HG02938 (cell line): Measurements from ENCODE around the gene ZHX3.

Experiments
- ATAC-seq: cut with Tn5 transposase; IDR thresholded peaks from one replicate; pipeline ENCODE4 v1.9.1; 2021; ENCODE audit warnings: mild to moderate bottlenecking, moderate library complexity; ENCODE audit not compliant: unreplicated experiment

ZHX3 gene

DNA sequence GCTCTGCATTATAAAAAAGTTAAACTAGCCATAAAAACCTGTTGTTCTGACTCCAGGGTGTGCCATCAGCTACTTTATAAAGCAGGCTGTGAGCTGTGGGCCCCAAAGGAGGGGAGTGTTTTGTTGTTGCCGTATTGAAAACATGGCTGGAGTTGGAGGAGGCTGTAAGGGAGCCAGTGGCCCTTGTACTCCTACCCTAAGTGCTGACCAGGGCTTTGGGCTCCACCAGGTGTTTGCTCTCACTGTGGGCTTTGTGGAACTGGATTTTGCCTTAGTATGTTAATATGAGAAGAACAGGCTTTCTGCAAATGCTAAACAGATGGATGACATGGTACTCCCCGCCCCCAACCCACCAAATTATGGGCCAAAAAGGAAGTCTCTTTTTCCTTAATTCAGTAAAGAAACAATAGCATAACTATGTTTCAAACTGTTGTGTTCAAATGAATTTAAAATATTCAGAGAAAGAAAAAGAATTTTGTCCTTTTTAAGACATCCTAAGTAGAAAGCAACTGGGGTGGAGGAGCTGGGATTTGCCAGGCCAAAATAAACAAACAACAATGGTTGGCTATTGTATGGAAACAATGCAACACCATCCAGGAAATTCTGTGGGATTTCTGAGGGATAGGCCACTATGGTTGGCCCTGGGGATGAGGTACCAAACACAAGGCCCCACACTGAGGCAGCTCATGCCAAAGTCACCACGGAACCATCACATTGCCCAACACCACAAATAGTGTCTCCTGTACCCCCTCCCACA is 116.9 kb downstream of the ZHX3 start:
- no peak for ATAC-seq

DNA sequence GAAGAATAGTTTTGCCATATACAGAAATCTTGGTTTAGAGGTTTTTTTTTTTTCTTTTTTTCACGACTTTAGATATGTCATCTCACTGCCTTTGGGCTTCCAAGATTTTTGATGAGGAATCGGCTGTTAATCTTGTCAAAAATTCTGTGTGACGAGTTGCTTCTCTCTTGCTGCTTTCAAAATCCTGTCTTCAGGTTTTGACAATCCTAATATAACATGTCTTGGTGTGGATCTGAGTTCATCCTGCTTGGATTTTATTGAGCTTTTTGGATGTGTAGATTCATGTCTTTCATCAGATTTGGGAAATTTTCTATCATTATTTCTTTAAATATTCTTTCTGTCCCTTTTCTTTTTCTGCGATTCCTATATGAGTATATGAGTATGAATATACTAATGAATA is 119.1 kb downstream of the ZHX3 start:
- no peak for ATAC-seq

DNA sequence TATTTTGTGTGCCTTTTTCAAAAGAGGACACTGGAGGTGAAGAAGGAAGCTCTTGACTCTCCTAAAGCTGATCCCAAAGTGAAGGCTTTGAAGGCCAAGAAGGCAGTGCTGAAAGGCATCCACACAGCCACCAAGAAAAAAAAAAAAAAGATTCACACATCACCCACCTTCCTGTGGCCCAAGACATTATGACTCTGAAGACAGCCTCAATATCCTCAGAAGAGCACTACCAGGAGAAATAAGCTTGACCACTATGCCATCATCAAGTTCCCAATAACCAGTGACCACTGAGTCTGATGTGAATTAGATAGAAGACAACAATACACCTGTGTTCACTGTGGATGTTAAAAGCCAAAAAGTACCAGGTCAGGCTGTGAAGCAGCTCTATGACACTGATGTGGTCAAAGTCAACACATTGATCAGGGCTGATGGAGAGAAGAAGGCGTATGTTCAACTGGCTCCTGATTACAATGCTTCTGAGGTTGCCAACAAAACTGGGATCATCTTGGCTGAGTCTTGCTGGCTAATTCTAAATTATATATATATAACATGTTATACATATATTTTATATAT is 120.8 kb downstream of the ZHX3 start:
- no peak for ATAC-seq

DNA sequence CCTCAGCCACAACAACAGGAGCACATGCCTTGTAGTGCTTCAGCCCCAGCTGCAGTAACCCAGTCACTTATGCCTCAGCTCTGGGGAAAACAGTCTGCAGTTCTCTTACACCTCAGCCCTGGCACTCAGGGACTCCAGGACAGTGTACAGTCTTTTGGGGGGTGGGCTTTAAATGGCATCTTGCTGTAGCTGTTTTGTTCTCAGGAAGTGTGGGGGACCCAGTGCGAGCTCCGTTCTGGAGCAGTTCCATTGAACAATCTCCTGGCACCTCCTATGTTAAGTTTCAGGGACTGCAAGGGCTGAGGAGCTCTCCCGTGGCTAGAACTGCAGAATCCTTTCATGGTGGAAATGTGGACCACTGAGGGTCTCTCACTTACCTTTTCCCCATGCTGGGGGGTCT is 125.0 kb downstream of the ZHX3 start:
- no peak for ATAC-seq

DNA sequence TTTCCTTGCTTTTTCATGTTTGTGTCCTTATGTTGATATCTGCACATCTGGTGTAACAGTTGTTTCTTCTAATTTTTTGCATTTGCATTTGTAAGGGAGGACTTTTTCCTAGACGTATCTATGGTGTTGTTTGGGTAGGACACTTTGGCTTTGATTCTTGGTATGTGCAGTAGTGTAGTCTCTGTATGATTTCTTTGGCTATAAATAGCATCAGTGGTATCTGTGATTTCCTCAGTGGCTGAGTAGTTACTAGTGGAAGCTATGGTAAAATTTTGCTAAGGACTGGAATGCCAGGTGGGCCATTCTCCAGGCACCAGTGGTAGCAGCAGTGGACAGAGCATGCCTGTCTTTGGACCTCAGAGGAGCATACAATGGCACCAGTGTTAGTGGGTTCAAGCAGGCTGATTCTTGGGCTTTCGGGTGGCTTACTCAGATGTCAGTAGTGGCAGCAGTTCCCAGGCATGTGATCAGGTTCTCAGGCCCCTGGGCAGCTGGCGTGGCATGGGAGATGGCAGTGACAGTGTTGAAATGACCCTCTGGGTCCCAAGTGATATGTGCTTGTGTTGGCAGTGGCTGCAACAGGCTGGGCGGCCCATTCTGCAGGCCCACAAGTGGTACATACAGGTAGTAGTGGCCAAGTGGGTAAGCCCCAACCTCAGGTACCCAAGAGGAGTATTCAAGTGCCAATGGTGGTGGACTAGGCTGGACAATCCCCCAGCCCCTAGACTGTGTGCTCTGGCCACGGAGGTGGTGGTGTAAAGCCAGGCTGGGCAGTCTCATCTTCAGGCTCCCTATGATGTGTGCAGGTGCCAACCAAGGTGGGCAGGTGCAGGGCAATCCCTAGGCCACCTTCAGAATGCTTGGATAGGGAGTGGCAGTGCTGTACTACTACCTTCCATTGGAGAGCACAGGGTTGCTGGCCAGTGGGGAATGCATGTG is 125.7 kb downstream of the ZHX3 start:
- ATAC-seq: no peak

DNA sequence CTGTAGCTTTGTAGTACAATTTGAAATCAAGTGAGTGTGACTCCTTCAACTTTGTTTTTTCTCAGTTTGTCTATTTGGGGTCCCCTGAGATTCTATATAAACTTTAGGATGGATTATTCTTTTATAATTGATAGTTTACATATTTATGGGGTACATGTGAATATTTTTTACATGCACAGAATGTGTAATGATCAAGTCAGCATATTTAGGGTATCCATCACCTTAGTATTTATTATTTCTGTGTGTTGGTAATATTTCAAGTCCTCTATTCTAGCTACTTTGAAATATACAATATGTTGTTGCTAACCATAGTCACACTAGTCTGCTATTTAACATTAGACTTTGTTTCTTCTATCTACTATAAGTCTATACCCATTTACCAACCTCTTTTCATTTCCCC is 129.9 kb downstream of the ZHX3 start:
- ATAC-seq: no peak

DNA sequence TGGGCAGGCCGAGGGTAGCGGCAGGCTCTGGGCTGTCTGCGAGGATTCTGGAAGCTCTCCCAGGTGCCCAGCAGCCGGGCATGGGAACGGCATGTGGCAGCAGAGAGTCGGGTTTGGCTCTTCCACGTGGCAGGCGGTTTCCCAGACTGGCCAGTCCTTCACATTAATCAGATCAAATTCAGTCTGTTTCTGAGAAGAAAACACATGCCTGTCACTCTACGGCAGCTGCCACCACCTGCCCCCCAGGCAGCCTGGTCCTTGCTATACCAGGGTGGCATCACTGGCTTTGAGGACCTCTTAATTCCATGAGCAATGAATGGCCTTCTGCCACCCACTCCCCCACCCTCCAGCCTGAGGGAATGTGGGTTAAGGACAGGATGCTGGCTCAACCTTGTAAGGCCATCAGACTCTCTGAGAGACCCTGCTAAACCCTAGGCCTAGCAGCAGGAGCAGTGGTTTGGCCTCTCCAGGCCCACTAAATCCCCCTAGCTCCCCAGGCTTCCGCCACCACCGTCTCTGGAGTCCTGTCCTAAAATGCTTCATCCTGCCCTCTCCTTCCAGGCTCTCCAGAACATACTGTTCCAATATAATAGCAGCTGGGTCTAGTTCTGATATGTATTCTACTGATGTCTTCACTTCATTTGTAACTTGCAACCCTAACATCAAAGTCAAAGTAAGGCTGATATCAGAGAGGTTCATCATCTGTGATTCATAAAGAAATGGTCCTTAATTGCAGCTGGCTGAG is 132.3 kb downstream of the ZHX3 start:
- no peak for ATAC-seq

DNA sequence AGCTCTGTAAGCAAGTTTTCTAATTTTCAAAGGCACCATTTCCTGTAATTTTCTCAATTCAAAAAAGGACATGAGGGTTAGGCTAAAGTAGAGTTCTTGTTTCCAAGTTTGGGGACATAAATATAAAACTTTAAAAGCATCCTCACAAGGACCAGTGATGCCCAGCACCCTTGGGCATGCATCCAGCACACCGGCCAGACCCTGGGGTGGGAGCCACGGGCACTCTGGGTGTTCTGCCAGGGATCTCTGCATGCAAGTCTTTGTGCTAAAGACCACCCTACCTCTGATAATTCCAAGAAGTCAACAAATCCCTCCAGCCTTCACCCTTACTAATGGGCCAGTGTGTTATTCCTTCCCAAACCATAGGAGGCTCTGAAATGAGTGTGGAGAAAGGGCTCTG is 133.7 kb downstream of the ZHX3 start:
- no peak for ATAC-seq

DNA sequence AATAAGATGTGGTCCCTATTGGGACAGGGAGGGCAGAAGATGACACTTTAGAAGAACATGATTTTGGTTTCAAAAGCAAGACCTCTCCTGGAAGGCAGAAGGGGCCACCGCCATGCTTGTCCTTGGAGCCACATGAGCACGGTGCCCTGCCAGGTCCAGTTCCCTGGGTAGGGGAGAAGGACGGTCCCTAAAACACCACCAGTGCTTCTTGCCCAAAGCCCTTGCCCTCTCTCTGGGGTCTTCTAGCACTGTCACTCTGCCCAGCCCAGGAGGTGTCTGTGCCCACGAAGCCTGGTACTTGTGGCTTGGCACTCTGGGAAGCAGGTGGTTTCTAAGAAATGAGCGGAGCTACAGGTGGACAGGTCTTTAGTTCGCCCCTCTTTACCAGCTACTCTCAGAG is 134.1 kb downstream of the ZHX3 start:
- ATAC-seq: no peak

DNA sequence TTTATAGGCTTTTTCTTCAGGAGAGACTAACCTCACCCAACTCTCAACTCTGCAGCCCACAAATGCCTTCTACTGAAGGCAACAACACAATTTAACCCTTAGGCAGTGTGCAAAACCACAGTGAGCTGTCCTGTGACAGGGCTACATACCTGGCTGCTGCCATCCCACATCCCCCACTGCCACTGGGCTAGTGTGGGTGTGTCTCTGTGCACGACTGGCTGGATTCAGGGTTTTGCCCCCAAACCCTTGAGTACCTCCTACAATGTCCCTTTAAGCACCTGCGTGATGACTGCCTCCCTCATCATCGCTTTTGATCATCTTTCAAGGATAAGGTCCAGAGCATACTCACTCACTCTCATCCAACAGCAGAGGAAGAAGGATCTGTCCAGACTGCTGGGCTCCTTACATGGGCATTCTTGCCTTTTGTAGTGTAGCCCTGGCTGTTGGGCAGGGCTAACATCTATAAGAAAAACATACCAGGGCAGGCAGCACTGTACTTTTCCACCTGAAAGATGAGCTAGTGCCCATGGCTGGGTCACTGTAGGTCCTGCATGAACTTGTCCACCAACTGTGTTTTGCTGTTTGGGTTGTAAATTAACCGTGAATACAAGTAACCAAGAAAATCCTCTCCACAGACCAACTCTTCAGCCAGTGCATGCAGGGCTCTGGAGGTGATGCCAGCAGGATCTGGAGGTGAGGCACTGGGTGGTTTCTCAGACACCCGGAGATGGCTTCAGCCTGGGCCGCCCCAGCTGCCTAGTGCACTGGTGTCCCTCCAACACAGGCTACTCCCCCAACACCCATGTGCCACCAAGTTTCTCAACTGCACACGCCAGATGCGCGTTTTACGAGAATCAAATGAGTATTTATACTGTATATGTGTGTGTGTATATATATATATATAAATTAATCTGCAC is 135.0 kb downstream of the ZHX3 start:
- no peak for ATAC-seq

DNA sequence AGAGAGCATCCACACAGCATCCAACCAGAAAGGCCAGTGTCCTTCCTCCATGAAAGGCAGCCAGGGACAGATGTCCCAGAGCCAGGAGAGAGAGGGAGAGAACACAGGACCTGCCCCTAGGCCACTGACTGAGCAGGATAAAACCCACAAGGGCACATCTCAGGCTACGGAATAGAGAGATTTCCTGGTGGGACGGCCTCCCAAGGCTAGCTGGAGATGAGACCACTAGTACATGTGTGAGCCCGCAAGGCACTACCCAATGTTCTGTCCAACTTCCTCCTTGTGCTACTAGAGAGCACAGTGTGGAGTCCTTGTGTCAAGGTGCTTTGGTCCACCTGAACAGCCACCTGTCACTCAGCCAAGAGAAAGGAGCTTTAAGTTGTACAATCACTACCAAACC is 136.0 kb downstream of the ZHX3 start:
- ATAC-seq: no peak

DNA sequence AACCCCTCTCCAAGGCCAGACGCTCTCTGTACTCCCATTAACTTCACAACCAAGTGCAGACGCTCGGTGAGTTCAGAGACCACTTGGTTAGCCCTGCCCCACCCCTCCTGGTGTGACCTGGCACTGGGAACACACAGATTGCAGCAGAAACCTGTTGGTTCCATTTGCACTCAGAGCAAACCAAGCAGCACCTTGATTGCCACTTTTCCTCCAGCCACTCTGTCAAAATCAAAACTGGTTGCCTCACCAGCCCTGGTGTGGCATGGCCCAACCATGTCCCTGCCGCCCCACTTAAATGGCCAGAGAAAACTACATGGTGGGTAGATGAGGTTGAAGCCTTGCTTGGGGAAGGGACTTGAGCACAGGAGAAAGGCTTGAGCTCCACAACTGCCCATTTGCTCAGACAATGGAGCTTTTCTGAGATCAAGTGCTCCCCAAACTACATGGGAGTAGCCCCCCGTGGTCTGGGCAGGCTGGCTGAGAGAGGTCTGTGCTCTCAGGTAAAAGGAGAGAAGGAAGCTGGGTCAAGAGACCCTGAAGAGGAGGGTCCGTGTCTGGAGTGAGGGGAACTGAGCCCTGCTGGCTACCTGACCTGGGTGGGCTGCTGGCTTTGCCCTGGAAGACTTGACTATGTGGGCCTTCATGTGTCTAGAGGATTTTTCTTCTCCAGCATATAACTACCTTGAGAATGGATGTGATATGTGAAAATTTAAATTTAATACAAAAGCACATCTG is 136.8 kb downstream of the ZHX3 start:
- ATAC-seq: no peak

DNA sequence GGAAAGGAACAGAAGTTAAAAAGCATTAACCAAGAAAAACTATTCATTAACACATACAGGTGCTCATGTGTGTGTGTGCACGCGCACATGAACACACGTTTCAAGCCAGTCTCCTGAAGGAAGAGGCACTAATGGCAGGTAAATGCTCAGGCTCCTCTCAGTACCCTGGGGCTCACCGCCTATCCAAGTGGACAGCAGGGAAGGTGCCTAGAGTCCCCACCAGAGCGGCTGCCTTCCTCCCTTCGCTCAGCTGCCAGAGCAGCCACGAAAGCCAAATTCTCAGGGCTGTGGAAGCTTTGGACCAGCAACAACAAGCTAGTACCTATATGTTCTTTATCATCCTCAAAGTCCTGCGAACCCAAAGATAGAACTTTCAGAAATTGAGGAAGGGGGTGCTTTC is 137.6 kb downstream of the ZHX3 start:
- no peak for ATAC-seq

DNA sequence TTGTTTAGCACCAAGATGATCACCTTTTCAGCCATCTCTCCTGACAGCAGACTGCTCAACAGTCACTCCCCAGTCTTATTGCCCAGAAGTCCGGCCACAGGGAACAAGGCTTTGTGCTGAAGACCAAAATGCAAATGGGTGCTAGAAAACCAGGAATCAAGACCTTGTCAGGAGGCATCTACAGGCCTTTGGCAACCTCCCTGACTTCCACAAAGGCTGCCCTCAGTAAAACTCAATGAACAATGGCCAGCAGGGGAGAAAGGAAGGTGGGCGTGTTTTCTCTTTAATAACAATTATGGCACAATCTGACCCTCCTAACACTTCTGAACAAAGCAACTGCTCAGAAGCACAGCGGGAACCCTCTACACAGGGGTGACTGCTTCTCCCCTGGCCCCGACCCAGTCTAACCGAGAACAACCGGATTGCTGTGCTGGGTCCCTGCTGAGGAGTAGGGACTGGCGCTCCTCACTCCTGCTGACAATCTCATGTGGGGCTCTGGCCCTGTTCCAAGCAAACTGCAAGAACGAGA is 138.6 kb downstream of the ZHX3 start:
- ATAC-seq: no peak

DNA sequence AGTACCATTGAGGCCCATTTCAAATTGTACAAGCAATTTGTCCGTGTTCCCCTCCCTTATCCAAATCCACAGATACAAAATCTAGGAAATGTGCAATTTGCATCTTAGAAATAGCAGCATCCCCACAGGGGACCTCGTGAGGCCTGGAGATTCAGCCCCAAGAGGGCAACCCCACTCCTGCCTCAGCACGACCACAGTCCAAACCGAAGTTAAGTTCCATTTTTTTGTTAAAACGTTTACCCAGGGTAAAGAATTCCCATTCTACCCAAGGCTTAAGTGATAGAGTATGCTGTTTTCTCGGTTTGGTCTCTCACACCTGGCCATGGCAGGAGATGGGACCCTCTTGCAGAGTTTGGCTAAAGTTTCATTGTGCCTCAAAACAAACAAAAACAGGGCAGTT is 139.0 kb downstream of the ZHX3 start:
- ATAC-seq: no peak

DNA sequence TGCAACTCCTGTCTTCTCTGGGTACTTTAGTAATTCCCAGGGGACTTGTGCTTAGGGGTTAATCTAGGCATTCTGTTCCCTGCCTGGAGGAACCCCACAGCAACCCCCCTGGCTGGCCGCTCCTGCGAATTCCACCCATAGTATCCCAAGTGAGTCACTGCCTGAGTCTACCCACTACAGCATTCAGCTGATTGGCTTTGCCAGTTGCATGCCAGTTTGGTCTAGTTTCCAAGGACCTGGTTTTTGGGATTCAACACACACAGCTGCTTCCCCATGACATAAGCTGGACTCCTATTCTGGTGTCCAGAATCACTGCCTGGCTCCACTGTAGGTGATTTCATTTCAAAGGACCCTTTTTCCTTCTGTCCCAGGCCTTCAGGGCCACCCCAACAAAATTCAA is 139.9 kb downstream of the ZHX3 start:
- ATAC-seq: no peak

DNA sequence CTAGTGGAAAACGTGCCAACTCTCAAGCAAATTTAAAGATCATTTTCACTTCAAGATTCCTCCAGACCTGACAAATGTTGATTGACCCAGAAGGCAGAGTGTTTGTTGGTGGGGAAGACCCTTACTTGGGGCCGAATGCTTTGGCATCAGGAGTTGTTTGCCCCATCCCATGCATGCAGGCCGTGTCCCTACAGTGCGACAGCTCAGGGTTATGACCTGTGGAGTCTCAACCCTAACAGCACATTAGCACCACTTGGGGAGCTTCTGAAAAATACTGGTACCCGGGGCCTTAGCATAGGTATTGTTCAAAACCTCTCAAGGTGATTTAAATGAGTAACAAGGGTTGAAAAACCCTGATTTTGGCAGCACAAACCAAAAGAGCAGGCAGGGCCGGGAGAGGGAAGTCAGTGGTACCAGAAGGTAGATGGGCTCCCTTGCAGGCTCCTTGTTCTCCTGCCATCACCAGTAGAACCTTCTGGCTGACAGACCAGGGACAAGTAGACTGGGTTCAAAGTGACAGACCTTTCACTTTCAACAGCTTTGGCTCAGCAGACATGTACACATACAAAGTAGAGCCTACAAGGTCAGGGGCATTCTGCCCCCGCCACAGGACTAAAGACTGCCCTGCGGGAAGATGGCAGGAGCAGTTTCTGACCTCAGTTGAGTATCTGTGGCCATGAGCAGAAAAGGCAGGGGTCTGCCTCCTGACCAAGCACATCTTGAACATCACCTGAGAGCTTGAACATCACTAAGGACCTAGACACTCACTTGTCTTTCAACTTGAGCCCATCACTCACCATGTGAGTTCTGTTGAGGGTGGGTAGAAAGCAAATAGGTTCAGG is 140.6 kb downstream of the ZHX3 start:
- no peak for ATAC-seq

DNA sequence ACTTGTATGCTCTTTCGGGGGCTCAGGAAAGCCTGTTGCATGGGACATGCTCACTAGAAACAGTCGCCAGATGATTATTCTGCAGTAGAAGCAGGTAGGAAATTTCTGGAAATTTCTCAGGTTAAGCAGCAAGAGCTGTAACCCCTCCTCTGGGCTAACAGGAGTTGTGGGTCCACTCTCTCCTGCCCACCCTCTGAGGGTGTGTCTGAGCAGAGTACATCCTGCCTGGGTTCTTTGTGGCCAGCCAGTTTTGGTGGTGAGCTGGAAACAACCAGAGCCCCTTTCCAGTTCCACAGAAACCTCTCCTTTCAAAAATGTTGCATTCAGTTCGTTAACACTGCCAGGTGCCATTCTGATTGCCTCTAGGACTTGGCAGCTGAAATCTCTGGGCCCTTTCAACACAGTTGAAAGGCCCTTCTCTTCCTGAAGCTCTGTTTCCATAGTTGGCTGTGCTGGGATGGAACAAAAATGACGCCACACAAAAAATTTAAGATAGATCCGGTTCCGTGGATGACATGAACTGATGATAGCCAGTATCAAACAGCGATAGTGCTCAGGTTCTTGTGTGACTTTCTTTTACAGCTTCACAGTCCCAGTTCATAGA is 141.7 kb downstream of the ZHX3 start:
- no peak for ATAC-seq
